Endothelial cell of umbilical vein (primary cell): ENCODE measurements around the gene KPNA5.

Experiments
- EZH2 ChIP-seq: IDR thresholded peaks from 2 replicates; pipeline ENCODE4 v1.6.1; 2012; ENCODE audit warnings: borderline replicate concordance, low read depth, mild to moderate bottlenecking, moderate library complexity, low read length, inconsistent platforms; ENCODE audit not compliant: severe bottlenecking
- FOS ChIP-seq: IDR thresholded peaks from 2 replicates; pipeline ENCODE4 v1.6.1; 2011; ENCODE audit warnings: mild to moderate bottlenecking, low read length, moderate library complexity, borderline replicate concordance; ENCODE audit not compliant: insufficient read depth
- GATA2 ChIP-seq: IDR thresholded peaks from 2 replicates; pipeline ENCODE4 v1.7.0; 2011; ENCODE audit warnings: low read depth, mild to moderate bottlenecking, moderate library complexity, mixed read lengths, low read length; ENCODE audit not compliant: insufficient read length, insufficient read depth
- JUN ChIP-seq: IDR thresholded peaks from 2 replicates; pipeline ENCODE4 v1.6.1; 2011; ENCODE audit warnings: borderline replicate concordance, low read depth; ENCODE audit not compliant: insufficient read length, insufficient read depth
- MYC ChIP-seq: IDR thresholded peaks from one replicate; pipeline ENCODE4 v1.6.1; 2011; ENCODE audit warnings: mild to moderate bottlenecking, low read depth, low read length
- POLR2A ChIP-seq: IDR thresholded peaks from 2 replicates; pipeline ENCODE4 v1.6.1; 2012; ENCODE audit warnings: low read depth, mild to moderate bottlenecking, control low read depth, low read length
- POLR2AphosphoS5 ChIP-seq: IDR thresholded peaks from 2 replicates; pipeline ENCODE4 v1.6.1; 2012; ENCODE audit warnings: low read depth, mild to moderate bottlenecking, control low read depth, low read length, moderate library complexity; ENCODE audit not compliant: insufficient read depth
- TF ChIP-seq, protein P1 (sequence below), 2 donors: IDR thresholded peaks; 1 replicate in 1 of 2; 2 replicates in 1 of 2; pipeline ENCODE4 v1.5.1; 2011; ENCODE audit warnings: low read length in 2 of 2, mild to moderate bottlenecking in 2 of 2, moderate library complexity in 2 of 2, control low read depth in 1 of 2, inconsistent platforms in 1 of 2, low read depth in 1 of 2; ENCODE audit not compliant: insufficient read depth in 1 of 2; ENCODE audit errors: extremely low read depth in 1 of 2
- TF ChIP-seq, protein P2 (sequence below): IDR thresholded peaks from 2 replicates; pipeline ENCODE4 v1.6.1; 2011; ENCODE audit not compliant: insufficient read depth, insufficient read length

DNA sequence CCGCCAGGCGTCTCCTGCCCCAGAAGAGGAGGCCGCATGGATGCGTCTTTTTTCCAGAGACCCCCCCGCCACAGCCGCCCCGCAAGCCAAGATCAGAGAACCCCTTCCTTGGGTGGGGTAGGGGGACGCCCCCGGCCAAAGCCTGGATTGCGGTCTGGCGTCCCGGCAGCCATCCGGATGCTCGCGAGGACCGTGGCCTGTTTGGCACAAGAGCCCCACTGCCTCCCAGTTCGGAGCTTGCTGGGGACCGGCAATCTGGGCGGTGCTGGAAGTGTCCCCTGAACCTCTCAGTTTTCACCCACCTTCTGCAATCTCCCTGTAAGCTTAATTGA, 83.6 kb downstream of the KPNA5 start:
- TF ChIP-seq, protein P1, sequence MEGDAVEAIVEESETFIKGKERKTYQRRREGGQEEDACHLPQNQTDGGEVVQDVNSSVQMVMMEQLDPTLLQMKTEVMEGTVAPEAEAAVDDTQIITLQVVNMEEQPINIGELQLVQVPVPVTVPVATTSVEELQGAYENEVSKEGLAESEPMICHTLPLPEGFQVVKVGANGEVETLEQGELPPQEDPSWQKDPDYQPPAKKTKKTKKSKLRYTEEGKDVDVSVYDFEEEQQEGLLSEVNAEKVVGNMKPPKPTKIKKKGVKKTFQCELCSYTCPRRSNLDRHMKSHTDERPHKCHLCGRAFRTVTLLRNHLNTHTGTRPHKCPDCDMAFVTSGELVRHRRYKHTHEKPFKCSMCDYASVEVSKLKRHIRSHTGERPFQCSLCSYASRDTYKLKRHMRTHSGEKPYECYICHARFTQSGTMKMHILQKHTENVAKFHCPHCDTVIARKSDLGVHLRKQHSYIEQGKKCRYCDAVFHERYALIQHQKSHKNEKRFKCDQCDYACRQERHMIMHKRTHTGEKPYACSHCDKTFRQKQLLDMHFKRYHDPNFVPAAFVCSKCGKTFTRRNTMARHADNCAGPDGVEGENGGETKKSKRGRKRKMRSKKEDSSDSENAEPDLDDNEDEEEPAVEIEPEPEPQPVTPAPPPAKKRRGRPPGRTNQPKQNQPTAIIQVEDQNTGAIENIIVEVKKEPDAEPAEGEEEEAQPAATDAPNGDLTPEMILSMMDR (IDR thresholded peaks at IDR 0.05; ENCODE audit: extremely low read depth in 1 of 2, insufficient read depth in 1 of 2, low read depth in 1 of 2, low read length in 2 of 2): no peak
- no peak for TF ChIP-seq POLR2A
- TF ChIP-seq, protein P2, sequence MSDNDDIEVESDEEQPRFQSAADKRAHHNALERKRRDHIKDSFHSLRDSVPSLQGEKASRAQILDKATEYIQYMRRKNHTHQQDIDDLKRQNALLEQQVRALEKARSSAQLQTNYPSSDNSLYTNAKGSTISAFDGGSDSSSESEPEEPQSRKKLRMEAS: no peak
- TF ChIP-seq FOS: no peak
- TF ChIP-seq POLR2AphosphoS5: no peak
- no peak for TF ChIP-seq MYC
- TF ChIP-seq EZH2: no peak
- TF ChIP-seq GATA2: no peak
- no peak for TF ChIP-seq JUN
